PC-3 (cell line): ENCODE data around the gene GALNT3. TPM values are rescaled to one million over a fixed set of nuclear protein-coding genes. Genes with fewer than 3 reads are reported as not detected.

Source experiments
- ATAC-seq: fragments of 200-7000 bp; cut with Tn5 transposase; 2 replicates; pipeline ENCODE4 v1.9.1; 2020; ENCODE audit warnings: mild to moderate bottlenecking, moderate library complexity
- BruUV-seq: library from RNA; stranded (reverse); fragments of 400-500 nt; replicated peaks from 2 replicates; lab custom pipeline; 2021; lab: Mats Ljungman, UMichigan
- CTCF ChIA-PET: fragments of 300-600 bp; sonication (Branson Sonifier 250); formaldehyde crosslinking; loops from one replicate; lab custom pipeline; 2022; ENCODE audit warnings: antibody characterized with exemption; lab: Charles Lee
- POLR2A ChIA-PET: fragments of 300-600 bp; sonication (Branson Sonifier 250); formaldehyde crosslinking; loops from one replicate; lab custom pipeline; 2022; ENCODE audit warnings: antibody characterized with exemption; ENCODE audit not compliant: unreplicated experiment; lab: Charles Lee
- DNase-seq: peaks from one replicate; pipeline ENCODE4 v3.0.0-alpha.2; 2015
- H2AFZ ChIP-seq: fragments of 300-600 bp; sonication (generic); 2 replicates; pipeline ENCODE4 v1.6.0; 2016; ENCODE audit warnings: antibody characterized with exemption, low read length
- H3F3A ChIP-seq: fragments of 300-600 bp; sonication (generic); one replicate; pipeline ENCODE4 v1.6.0; 2017; ENCODE audit warnings: antibody characterized with exemption, low read length, control low read depth, mild to moderate bottlenecking; ENCODE audit not compliant: unreplicated experiment
- H3K27ac ChIP-seq: fragments of 300-600 bp; sonication (generic); 2 replicates; pipeline ENCODE4 v1.5.1; 2016; ENCODE audit warnings: mild to moderate bottlenecking, low read length
- H3K27me3 ChIP-seq: fragments of 300-600 bp; sonication (generic); 2 replicates; pipeline ENCODE4 v1.6.1; 2016; ENCODE audit warnings: low read length, mixed read lengths
- H3K36me3 ChIP-seq: fragments of 300-600 bp; sonication (generic); 2 replicates; pipeline ENCODE4 v1.6.1; 2016; ENCODE audit warnings: low read depth, mixed run types, low read length, mixed read lengths
- H3K4me1 ChIP-seq: fragments of 300-600 bp; sonication (generic); 2 replicates; pipeline ENCODE4 v1.5.1; 2016; ENCODE audit warnings: low read length; ENCODE audit not compliant: insufficient read depth
- H3K4me2 ChIP-seq: fragments of 300-600 bp; sonication (generic); 2 replicates; pipeline ENCODE4 v1.6.0; 2016; ENCODE audit warnings: low read length
- H3K4me3 ChIP-seq: fragments of 300-600 bp; sonication (generic); 2 replicates; pipeline ENCODE4 v1.5.1; 2016; ENCODE audit warnings: mild to moderate bottlenecking, low read length, mixed read lengths
- H3K79me2 ChIP-seq: fragments of 300-600 bp; sonication (generic); 2 replicates; pipeline ENCODE4 v1.6.1; 2017; ENCODE audit warnings: low read length, mixed read lengths
- H3K9ac ChIP-seq: fragments of 300-600 bp; sonication (generic); 2 replicates; pipeline ENCODE4 v1.6.0; 2016; ENCODE audit warnings: mild to moderate bottlenecking, low read length
- H3K9me2 ChIP-seq: fragments of 300-600 bp; sonication (generic); replicated peaks from 2 replicates; pipeline ENCODE4 v1.6.1; 2016; ENCODE audit warnings: mixed run types, low read length, mixed read lengths
- H3K9me3 ChIP-seq: fragments of 300-600 bp; sonication (generic); 2 replicates; pipeline ENCODE4 v1.6.1; 2016; ENCODE audit warnings: low read length, mixed read lengths
- H4K20me1 ChIP-seq: fragments of 300-600 bp; sonication (generic); 2 replicates; pipeline ENCODE4 v1.6.1; 2016; ENCODE audit warnings: low read length, mixed read lengths
- CTCF ChIP-seq: fragments of 300-600 bp; sonication (generic); conservative IDR thresholded peaks from 2 replicates; pipeline ENCODE4 v1.5.1; 2017; ENCODE audit warnings: antibody characterized with exemption, low read depth, mild to moderate bottlenecking, low read length
- EZH2 ChIP-seq: fragments of 300-600 bp; sonication (generic); IDR thresholded peaks from one replicate; pipeline ENCODE4 v1.6.1; 2017; ENCODE audit warnings: antibody characterized with exemption, mild to moderate bottlenecking, low read length; ENCODE audit not compliant: unreplicated experiment
- EZH2phosphoT487 ChIP-seq: fragments of 300-600 bp; sonication (generic); IDR thresholded peaks from 2 replicates; pipeline ENCODE4 v1.6.1; 2018; ENCODE audit warnings: mild to moderate bottlenecking, antibody characterized with exemption, low read length, borderline replicate concordance
- intact Hi-C: fragments of 100-400 bp; cut with micrococcal nuclease; formaldehyde crosslinking; loops from 2 replicates; pipeline ENCODE4 v1.9.0; 2023
- total RNA-seq: library from RNA; depleted of rRNA; stranded (reverse); fragments of >200 nt; gene quantifications from 2 replicates; pipeline ENCODE4 v1.2.3, GENCODE V29; 2014

GALNT3 gene
- total RNA-seq, 1 experiment from 2014 or later: 44.8 TPM

- ATAC-seq: no peak
- Histone ChIP-seq H3K9ac (no peak overlapping the region), H3K4me3 (no peak overlapping the region), H3K4me2 (no peak overlapping the region), H3K79me2 (no peaks in the 10 kb centered on the region), H4K20me1 (no peaks in the 10 kb centered on the region), H3K9me3 (no peaks in the 10 kb centered on the region), H3F3A (no peaks in the 10 kb centered on the region), H3K36me3 (no peaks in the 10 kb centered on the region), H2AFZ (no peak overlapping the region), H3K27me3 (no peaks in the 10 kb centered on the region), H3K9me2 (no peaks in the 10 kb centered on the region), H3K4me1 (peaks cover 5% of the 10 kb centered on the region), H3K27ac (no peak overlapping the region)
- no peak for DNase-seq
- ChIA-PET POLR2A (no interaction called here), CTCF (no interaction called here)
- no TSS peak for BruUV-seq
- intact Hi-C loops: no loop called here
- TF ChIP-seq EZH2phosphoT487 (no peak), CTCF (no peak), EZH2 (no peak)
Measured at GRCh38 chr2:165720511-165720910, 73.5 kb downstream of the GALNT3 start.

DNA sequence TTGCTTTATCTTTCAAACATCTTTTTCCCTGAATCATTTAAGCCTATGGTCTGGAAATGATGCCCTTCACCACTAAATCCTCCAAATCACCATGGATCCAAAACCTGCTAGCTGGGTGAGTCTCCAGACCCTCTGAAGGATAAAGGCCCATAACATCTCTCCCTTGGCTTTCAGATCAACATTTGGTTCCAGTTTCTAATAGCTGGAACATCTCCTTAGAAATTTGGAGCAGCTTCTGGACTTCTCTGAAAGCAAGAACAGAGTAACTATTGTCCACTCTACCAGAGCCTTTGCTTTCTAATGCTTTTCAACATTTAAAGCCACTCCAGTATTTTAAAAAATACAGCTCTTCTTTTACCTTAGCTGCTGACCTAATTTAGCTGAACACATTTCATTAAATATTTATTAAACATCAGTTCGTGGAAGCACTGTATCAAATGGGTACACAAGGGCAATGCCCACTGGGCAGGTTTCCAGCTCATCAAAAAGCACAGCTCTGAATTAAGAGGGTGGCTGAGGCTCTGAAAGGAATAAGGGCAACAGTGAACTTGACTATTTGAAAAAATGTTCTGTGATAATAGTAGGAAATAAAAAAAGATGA, 75.3 kb downstream of the GALNT3 start:
- ATAC-seq: no peak
- ChIA-PET CTCF (no interaction called here), POLR2A (no interaction called here)
- H3K36me3 ChIP-seq: no peaks in the 10 kb centered on the region
- no peak overlapping the region for H3K27ac ChIP-seq
- H3K4me1 ChIP-seq: no peaks in the 10 kb centered on the region
- no peaks in the 10 kb centered on the region for H3K27me3 ChIP-seq
- H3F3A ChIP-seq: no peaks in the 10 kb centered on the region
- no peaks in the 10 kb centered on the region for H3K9me3 ChIP-seq
- intact Hi-C loops: no loop called here
- no peak overlapping the region for H3K9ac ChIP-seq
- no TSS peak for BruUV-seq
- no peak overlapping the region for H3K4me3 ChIP-seq
- no peaks in the 10 kb centered on the region for H4K20me1 ChIP-seq
- H3K9me2 ChIP-seq: no peaks in the 10 kb centered on the region
- no peak for TF ChIP-seq CTCF
- TF ChIP-seq EZH2phosphoT487: no peak
- TF ChIP-seq EZH2: no peak
- no peaks in the 10 kb centered on the region for H3K79me2 ChIP-seq
- DNase-seq: no peak
- H3K4me2 ChIP-seq: no peak overlapping the region
- no peak overlapping the region for H2AFZ ChIP-seq

GRCh38 chr2:165716091-165716490, 78.0 kb downstream of the GALNT3 start:
- Histone ChIP-seq H3K9me3 (no peaks in the 10 kb centered on the region), H3K79me2 (no peaks in the 10 kb centered on the region), H3K4me1 (no peaks in the 10 kb centered on the region), H3K4me2 (no peak overlapping the region), H3F3A (no peaks in the 10 kb centered on the region), H3K9me2 (no peaks in the 10 kb centered on the region), H3K27ac (no peak overlapping the region), H2AFZ (no peak overlapping the region), H3K36me3 (no peaks in the 10 kb centered on the region), H3K27me3 (no peaks in the 10 kb centered on the region), H3K4me3 (no peak overlapping the region), H4K20me1 (no peaks in the 10 kb centered on the region), H3K9ac (no peak overlapping the region)
- DNase-seq (no peak), ATAC-seq (no peak)
- POLR2A ChIA-PET: no interaction called here
- intact Hi-C loops: no loop called here
- no peak for TF ChIP-seq CTCF
- no peak for TF ChIP-seq EZH2phosphoT487
- no peak for TF ChIP-seq EZH2
- BruUV-seq: no TSS peak
- CTCF ChIA-PET: no interaction called here
